Measurements from ENCODE around the gene SMARCA5.

The SMARCA5 gene, protein sequence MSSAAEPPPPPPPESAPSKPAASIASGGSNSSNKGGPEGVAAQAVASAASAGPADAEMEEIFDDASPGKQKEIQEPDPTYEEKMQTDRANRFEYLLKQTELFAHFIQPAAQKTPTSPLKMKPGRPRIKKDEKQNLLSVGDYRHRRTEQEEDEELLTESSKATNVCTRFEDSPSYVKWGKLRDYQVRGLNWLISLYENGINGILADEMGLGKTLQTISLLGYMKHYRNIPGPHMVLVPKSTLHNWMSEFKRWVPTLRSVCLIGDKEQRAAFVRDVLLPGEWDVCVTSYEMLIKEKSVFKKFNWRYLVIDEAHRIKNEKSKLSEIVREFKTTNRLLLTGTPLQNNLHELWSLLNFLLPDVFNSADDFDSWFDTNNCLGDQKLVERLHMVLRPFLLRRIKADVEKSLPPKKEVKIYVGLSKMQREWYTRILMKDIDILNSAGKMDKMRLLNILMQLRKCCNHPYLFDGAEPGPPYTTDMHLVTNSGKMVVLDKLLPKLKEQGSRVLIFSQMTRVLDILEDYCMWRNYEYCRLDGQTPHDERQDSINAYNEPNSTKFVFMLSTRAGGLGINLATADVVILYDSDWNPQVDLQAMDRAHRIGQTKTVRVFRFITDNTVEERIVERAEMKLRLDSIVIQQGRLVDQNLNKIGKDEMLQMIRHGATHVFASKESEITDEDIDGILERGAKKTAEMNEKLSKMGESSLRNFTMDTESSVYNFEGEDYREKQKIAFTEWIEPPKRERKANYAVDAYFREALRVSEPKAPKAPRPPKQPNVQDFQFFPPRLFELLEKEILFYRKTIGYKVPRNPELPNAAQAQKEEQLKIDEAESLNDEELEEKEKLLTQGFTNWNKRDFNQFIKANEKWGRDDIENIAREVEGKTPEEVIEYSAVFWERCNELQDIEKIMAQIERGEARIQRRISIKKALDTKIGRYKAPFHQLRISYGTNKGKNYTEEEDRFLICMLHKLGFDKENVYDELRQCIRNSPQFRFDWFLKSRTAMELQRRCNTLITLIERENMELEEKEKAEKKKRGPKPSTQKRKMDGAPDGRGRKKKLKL

DNA sequence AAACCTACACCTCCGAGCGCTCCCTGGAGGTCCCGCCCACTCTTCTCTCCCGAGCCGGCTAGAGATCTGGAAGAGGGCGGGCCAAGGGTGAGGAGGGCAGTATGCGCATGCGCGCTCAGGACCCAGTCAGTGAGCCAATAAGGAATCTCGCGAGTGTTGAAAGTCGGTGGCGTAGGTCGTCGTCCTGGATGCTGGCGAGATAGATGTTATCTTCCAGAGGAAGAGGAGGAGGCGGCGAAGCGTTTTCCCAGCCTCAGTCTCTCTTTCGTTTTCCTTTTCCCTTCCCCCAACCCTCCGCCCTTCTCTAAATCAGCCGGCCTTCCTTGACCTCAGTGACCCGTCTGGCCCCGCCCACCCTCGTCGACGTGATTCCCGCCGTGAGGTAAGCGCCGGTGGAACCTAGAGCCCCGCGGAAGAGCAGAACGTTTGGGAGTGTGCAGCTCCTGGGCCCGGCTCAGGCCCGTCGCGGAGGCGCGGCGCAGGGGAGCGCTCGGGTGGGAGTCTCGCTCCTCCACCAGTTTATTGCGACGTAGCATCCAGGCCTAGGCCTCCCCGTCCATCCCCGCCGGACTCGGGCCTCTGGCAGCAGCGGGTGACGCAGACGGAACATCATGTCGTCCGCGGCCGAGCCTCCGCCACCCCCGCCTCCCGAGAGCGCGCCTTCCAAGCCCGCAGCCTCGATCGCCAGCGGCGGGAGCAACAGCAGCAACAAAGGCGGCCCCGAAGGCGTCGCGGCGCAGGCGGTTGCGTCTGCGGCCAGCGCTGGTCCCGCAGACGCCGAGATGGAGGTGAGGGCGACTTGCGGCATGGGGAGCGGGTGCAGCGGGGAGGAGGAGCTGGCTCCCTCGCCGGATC lies at the start of gene SMARCA5:
Gene SMARCA5, plus strand, starts transcription at position 389 of the 855 bp plus-strand sequence. Its CDS starts 223 bp downstream, at position 612.
- peak within 1 kb of the TSS; percentile 85 to 97 for H3K4me3 ChIP-seq (ENCODE audit: low read depth in 1 of 2, low read length in 2 of 2)
- H3K27me3 ChIP-seq (ENCODE audit: control insufficient read depth in 1 of 2, insufficient read depth in 2 of 2, low read length in 2 of 2) = no peaks in the 10 kb centered on the region
- H3K9ac ChIP-seq (ENCODE audit: low read depth in 1 of 2, low read length in 2 of 2) = peak within 1 kb of the TSS; percentile 94 to 97
- peaks cover 15 to 20% of the 10 kb centered on the region in 2 donors for H3K4me1 ChIP-seq (ENCODE audit: control insufficient read depth in 1 of 2, insufficient read depth in 2 of 2, low read length in 2 of 2)
- H3K9me3 ChIP-seq (ENCODE audit: control insufficient read depth in 1 of 2, low read length in 2 of 2) = no peaks in the 10 kb centered on the region
- H3K27ac ChIP-seq (ENCODE audit: low read depth, low read length) = peak within 1 kb of the TSS; percentile 99
- peaks cover 0 to 9% of the 10 kb centered on the region in 2 donors for H3K36me3 ChIP-seq (ENCODE audit: control insufficient read depth in 1 of 2, insufficient read depth in 2 of 2, low read length in 2 of 2)

DNA sequence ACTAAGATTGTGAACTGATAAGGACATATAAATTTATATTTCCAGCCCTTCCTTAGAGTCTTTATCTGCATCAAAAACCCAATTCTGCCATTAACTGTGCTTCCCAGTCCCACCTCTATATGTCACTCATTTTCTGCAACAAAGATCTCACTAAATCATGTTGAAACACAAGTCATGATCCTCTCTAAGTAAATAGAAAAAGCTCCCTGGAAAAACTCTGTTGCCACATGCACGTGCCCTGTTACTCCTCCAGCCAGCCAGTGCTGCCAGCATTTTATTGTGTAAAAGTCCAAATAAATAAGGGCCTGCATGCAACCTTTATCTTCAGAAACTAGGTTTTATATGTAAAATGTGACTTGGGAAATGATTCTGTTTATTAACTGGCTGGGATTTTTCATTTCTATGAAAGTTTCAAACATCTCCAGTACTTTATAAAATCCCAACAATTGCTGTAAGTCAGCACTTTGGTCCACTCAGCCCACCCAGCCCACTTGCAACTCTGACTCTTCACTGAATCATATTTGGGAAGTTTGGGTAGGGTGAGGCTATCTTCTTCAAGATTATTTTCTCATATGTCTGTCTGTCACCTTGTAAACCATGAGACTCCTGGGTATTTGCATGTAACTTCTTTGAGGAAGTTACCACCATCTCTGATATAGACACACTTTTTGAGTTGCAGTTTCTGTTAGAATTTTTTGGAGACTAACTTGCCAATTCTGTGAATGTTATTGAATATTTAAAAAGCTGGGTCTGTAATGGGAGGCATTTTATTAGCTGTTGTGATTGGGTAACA lies 40.0 kb upstream of the SMARCA5 start:
- H3K4me3 ChIP-seq (ENCODE audit: low read depth in 1 of 2, low read length in 2 of 2) = no peak overlapping the region
- no peaks in the 10 kb centered on the region for H3K4me1 ChIP-seq (ENCODE audit: control insufficient read depth in 1 of 2, insufficient read depth in 2 of 2, low read length in 2 of 2)
- peaks cover 6 to 27% of the 10 kb centered on the region in 2 donors for H3K36me3 ChIP-seq (ENCODE audit: control insufficient read depth in 1 of 2, insufficient read depth in 2 of 2, low read length in 2 of 2)
- H3K9ac ChIP-seq (ENCODE audit: low read depth in 1 of 2, low read length in 2 of 2) = no peak overlapping the region
- no peaks in the 10 kb centered on the region for H3K9me3 ChIP-seq (ENCODE audit: control insufficient read depth in 1 of 2, low read length in 2 of 2)
- H3K27me3 ChIP-seq (ENCODE audit: control insufficient read depth in 1 of 2, insufficient read depth in 2 of 2, low read length in 2 of 2) = no peaks in the 10 kb centered on the region
- H3K27ac ChIP-seq (ENCODE audit: low read depth, low read length) = no peak overlapping the region

DNA sequence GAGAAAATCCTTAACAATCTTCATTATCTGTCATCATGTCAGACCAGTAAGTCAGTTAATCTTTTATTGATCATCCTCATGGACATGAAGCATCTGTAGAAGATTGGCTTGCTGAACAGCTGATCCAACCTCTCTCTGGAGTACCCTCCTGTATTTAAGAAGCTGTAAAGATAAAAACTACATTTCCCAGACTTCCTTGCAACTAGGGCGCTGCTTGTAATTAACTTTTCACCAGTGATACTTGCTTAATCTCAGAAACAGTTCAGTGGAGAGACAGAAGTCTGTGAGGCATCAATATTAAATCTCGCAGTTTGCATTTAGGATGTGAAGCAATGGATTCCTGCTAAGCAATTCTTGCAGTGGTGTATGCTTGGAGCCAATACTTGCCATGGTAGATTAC lies 36.0 kb upstream of the SMARCA5 start:
- H3K27ac ChIP-seq (ENCODE audit: low read depth, low read length) = no peak overlapping the region
- H3K4me1 ChIP-seq (ENCODE audit: control insufficient read depth in 1 of 2, insufficient read depth in 2 of 2, low read length in 2 of 2) = no peaks in the 10 kb centered on the region
- no peaks in the 10 kb centered on the region for H3K27me3 ChIP-seq (ENCODE audit: control insufficient read depth in 1 of 2, insufficient read depth in 2 of 2, low read length in 2 of 2)
- no peak overlapping the region for H3K9ac ChIP-seq (ENCODE audit: low read depth in 1 of 2, low read length in 2 of 2)
- no peak overlapping the region for H3K4me3 ChIP-seq (ENCODE audit: low read depth in 1 of 2, low read length in 2 of 2)
- H3K36me3 ChIP-seq (ENCODE audit: control insufficient read depth in 1 of 2, insufficient read depth in 2 of 2, low read length in 2 of 2) = peaks cover 4 to 8% of the 10 kb centered on the region in 2 donors
- H3K9me3 ChIP-seq (ENCODE audit: control insufficient read depth in 1 of 2, low read length in 2 of 2) = no peaks in the 10 kb centered on the region

DNA sequence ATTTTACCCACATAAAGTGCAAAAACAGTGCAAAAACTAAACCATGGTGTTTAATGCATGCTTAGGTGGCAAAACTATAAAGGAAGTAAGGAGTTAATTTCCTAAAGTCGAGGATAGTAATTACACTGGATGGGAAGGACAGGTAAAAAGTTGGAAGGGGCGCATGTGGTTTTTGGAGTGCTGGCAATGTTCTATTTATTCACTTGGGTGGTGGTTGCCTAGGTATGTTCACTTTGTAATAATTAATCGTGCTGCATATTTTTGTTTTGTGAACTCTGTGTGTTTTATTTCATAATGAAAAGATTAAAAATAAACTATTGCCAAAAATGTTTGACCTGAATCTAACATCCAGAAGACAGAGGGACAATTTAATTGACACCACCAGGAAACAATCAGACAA lies 32.1 kb upstream of the SMARCA5 start:
- H3K4me3 ChIP-seq (ENCODE audit: low read depth in 1 of 2, low read length in 2 of 2) = no peak overlapping the region
- H3K27ac ChIP-seq (ENCODE audit: low read depth, low read length) = no peak overlapping the region
- H3K36me3 ChIP-seq (ENCODE audit: control insufficient read depth in 1 of 2, insufficient read depth in 2 of 2, low read length in 2 of 2) = no peaks in the 10 kb centered on the region
- no peaks in the 10 kb centered on the region for H3K27me3 ChIP-seq (ENCODE audit: control insufficient read depth in 1 of 2, insufficient read depth in 2 of 2, low read length in 2 of 2)
- no peaks in the 10 kb centered on the region for H3K4me1 ChIP-seq (ENCODE audit: control insufficient read depth in 1 of 2, insufficient read depth in 2 of 2, low read length in 2 of 2)
- no peaks in the 10 kb centered on the region for H3K9me3 ChIP-seq (ENCODE audit: control insufficient read depth in 1 of 2, low read length in 2 of 2)
- no peak overlapping the region for H3K9ac ChIP-seq (ENCODE audit: low read depth in 1 of 2, low read length in 2 of 2)

DNA sequence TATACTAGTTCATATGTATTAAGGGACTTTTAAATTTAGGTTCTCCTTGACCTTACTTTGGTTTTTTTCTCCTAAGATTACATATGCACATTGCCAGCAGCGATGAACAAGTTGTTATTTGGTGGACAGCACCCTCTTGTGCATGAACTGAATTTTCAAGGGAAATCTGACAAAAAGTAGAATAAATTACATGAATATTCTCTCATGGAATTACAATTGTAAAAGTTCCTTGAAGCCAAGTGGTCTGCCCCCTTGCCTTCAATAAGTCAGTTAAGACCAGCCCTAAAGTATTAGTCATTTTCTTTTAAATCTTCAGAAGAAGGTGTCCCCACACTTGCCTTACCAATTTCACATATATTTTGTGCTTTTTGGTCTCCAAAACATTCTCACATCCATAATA lies 30.7 kb upstream of the SMARCA5 start:
- H3K27me3 ChIP-seq (ENCODE audit: control insufficient read depth in 1 of 2, insufficient read depth in 2 of 2, low read length in 2 of 2) = no peaks in the 10 kb centered on the region
- no peak overlapping the region for H3K4me3 ChIP-seq (ENCODE audit: low read depth in 1 of 2, low read length in 2 of 2)
- no peaks in the 10 kb centered on the region for H3K4me1 ChIP-seq (ENCODE audit: control insufficient read depth in 1 of 2, insufficient read depth in 2 of 2, low read length in 2 of 2)
- no peaks in the 10 kb centered on the region for H3K9me3 ChIP-seq (ENCODE audit: control insufficient read depth in 1 of 2, low read length in 2 of 2)
- H3K36me3 ChIP-seq (ENCODE audit: control insufficient read depth in 1 of 2, insufficient read depth in 2 of 2, low read length in 2 of 2) = no peaks in the 10 kb centered on the region
- no peak overlapping the region for H3K27ac ChIP-seq (ENCODE audit: low read depth, low read length)
- no peak overlapping the region for H3K9ac ChIP-seq (ENCODE audit: low read depth in 1 of 2, low read length in 2 of 2)

DNA sequence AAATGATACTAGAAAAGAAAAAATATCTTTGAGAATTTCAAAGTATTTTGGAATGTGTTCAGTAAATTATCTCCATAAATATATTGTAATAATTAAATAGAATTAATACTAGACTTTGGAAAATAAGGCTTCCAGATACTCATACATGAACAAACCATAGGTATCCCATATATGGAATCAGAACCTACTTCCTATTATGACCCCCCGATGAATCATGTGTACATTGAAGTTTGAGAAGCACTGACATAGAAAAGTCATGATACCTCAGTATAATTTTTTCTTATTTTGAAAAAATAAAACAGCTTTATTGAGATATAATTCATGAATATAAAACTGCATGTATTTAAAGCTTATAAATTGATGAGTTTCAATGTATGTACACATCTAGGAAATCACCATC lies 27.2 kb upstream of the SMARCA5 start:
- Histone ChIP-seq H3K4me3 (ENCODE audit: low read depth in 1 of 2, low read length in 2 of 2) (no peak overlapping the region), H3K4me1 (ENCODE audit: control insufficient read depth in 1 of 2, insufficient read depth in 2 of 2, low read length in 2 of 2) (no peaks in the 10 kb centered on the region), H3K27ac (ENCODE audit: low read depth, low read length) (no peak overlapping the region), H3K9me3 (ENCODE audit: control insufficient read depth in 1 of 2, low read length in 2 of 2) (no peaks in the 10 kb centered on the region), H3K27me3 (ENCODE audit: control insufficient read depth in 1 of 2, insufficient read depth in 2 of 2, low read length in 2 of 2) (no peaks in the 10 kb centered on the region), H3K36me3 (ENCODE audit: control insufficient read depth in 1 of 2, insufficient read depth in 2 of 2, low read length in 2 of 2) (no peaks in the 10 kb centered on the region), H3K9ac (ENCODE audit: low read depth in 1 of 2, low read length in 2 of 2) (no peak overlapping the region)

DNA sequence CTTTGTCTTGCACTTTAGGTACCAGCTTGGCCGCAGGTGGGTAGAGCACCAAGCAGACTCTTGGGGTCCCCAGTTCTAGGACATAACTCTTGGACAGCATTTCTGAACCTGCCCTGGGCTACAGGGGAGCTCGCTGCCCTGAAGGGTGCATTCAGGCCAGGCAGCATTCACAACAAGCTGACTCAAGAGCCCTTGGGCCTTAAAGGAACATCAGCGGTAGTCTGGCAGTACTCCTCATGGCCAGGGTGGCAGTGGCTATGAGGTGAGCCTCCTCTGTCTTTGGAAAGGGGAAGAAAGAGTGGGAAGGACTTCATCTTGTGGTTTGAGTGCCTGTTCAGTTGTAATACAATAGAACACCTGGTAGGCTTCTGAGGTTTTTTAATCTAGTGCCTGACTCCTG lies 24.8 kb upstream of the SMARCA5 start:
- H3K4me3 ChIP-seq (ENCODE audit: low read depth in 1 of 2, low read length in 2 of 2) = no peak overlapping the region
- H3K27me3 ChIP-seq (ENCODE audit: control insufficient read depth in 1 of 2, insufficient read depth in 2 of 2, low read length in 2 of 2) = no peaks in the 10 kb centered on the region
- no peaks in the 10 kb centered on the region for H3K9me3 ChIP-seq (ENCODE audit: control insufficient read depth in 1 of 2, low read length in 2 of 2)
- no peak overlapping the region for H3K9ac ChIP-seq (ENCODE audit: low read depth in 1 of 2, low read length in 2 of 2)
- H3K27ac ChIP-seq (ENCODE audit: low read depth, low read length) = no peak overlapping the region
- H3K36me3 ChIP-seq (ENCODE audit: control insufficient read depth in 1 of 2, insufficient read depth in 2 of 2, low read length in 2 of 2) = no peaks in the 10 kb centered on the region
- no peaks in the 10 kb centered on the region for H3K4me1 ChIP-seq (ENCODE audit: control insufficient read depth in 1 of 2, insufficient read depth in 2 of 2, low read length in 2 of 2)

DNA sequence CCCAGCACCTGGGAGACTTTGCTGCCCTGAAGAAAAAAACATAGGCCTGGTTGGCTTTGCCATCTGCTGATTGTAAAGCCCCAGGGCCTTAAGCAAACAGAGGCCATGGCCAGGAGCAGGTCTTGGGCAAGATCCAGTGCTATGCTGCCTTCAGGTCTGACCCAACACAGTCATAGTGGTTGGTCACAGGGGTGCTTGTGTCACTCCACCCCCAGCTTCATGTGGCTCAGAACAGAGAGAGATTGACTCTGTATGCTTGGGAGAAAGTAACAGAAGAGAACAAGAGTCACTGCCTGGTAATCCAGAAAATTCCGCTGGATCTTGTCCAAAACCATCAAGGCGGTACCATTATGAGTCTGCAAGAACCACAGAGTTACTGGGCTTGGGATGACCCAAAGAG lies 24.4 kb upstream of the SMARCA5 start:
- Histone ChIP-seq H3K27me3 (ENCODE audit: control insufficient read depth in 1 of 2, insufficient read depth in 2 of 2, low read length in 2 of 2) (no peaks in the 10 kb centered on the region), H3K9me3 (ENCODE audit: control insufficient read depth in 1 of 2, low read length in 2 of 2) (no peaks in the 10 kb centered on the region), H3K9ac (ENCODE audit: low read depth in 1 of 2, low read length in 2 of 2) (no peak overlapping the region), H3K4me1 (ENCODE audit: control insufficient read depth in 1 of 2, insufficient read depth in 2 of 2, low read length in 2 of 2) (no peaks in the 10 kb centered on the region), H3K4me3 (ENCODE audit: low read depth in 1 of 2, low read length in 2 of 2) (no peak overlapping the region), H3K36me3 (ENCODE audit: control insufficient read depth in 1 of 2, insufficient read depth in 2 of 2, low read length in 2 of 2) (no peaks in the 10 kb centered on the region), H3K27ac (ENCODE audit: low read depth, low read length) (no peak overlapping the region)

DNA sequence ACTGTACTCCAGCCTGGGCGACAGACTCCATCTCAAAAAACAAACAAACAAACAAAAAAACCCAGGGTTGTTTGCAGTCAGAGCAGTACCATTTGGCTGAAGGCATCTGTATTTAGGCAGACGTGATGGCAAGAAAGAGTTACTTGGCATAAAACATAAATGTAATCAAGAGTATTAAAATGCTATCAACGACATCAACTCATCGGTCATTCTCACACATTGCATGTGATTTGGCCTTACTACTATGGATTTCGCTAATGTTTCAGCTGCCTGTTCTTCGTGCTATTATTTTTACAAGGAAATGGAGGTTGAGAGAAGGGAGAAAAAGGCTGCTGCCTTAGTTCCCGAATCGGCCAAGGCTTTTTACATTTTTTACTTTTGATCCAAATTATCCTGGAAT lies 15.5 kb upstream of the SMARCA5 start:
- H3K4me1 ChIP-seq (ENCODE audit: control insufficient read depth in 1 of 2, insufficient read depth in 2 of 2, low read length in 2 of 2) = no peaks in the 10 kb centered on the region
- H3K36me3 ChIP-seq (ENCODE audit: control insufficient read depth in 1 of 2, insufficient read depth in 2 of 2, low read length in 2 of 2) = no peaks in the 10 kb centered on the region
- no peak overlapping the region for H3K27ac ChIP-seq (ENCODE audit: low read depth, low read length)
- H3K4me3 ChIP-seq (ENCODE audit: low read depth in 1 of 2, low read length in 2 of 2) = no peak overlapping the region
- no peaks in the 10 kb centered on the region for H3K27me3 ChIP-seq (ENCODE audit: control insufficient read depth in 1 of 2, insufficient read depth in 2 of 2, low read length in 2 of 2)
- H3K9me3 ChIP-seq (ENCODE audit: control insufficient read depth in 1 of 2, low read length in 2 of 2) = no peaks in the 10 kb centered on the region
- H3K9ac ChIP-seq (ENCODE audit: low read depth in 1 of 2, low read length in 2 of 2) = no peak overlapping the region
